Globus pallidus (tissue), 1 donor: ENCODE data around the gene ZNF71.

Experiments
- DNase-seq: peaks from one replicate; pipeline ENCODE4 v3.0.0-alpha.2; 2015; ENCODE audit warnings: low spot score

The ZNF71 gene

DNA sequence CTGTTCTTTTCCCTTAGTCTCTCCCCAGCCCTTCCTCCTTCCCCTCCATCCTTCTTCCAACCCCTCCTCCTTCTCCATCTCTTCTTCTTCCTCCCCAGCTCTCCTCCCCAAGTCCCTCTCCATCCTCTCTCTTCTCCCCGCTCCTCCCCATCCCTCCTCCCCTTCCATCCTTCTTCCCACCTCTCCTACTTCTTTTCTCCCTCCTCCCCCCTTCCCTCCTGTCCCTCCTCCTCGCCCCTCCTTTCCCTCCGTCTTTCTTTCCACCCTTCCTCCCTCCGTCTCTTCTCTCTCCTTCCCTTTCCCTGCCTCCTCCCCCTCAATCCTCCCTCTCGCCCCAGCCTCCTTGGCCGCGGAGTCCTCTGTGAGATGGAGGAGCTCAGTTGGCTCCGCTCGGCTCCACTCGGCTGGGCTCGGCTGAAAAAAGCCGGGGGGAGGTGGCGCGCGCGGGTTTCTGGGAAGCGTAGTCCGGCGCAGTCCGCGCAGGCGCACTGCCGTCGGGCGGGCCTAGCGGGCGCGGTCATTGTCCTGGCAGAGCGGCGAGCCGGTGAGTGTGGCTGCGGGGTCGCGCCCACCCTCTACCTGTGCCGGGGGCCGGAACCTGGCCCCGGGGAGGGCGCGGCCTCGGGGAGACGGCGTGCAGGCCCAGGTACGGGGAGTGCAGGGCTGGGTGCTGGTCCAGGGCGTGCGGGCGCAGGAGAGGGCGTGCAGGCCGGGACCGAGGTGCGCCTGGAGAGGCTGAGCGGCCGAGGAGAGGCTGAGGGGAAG, at the start of gene ZNF71:
ZNF71 (plus strand) TSS at position 520 of the 765 bp plus-strand sequence. CDS start 6,257 bp downstream, outside the sequence.
- DNase-seq = peak; percentile 81

DNA sequence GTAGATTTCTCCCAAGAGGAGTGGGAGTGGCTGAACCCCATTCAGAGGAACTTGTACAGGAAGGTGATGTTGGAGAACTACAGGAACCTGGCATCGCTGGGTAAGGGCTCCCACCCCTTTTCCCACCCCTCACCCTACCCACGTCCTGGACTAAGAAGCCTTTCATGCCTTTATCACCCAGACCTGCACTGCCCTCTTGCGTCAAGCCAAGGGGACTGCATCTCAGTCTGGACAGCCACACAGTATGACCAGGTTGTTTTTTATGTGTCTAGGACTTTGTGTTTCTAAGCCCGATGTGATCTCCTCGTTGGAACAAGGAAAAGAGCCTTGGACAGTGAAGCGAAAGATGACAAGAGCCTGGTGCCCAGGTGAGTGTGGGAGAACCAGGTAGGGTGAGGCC, 47.6 kb upstream of the ZNF71 start:
- DNase-seq = no peak

- DNase-seq = no peak
Measured at GRCh38 chr19:56554272-56554869, 40.7 kb upstream of the ZNF71 start.

DNA sequence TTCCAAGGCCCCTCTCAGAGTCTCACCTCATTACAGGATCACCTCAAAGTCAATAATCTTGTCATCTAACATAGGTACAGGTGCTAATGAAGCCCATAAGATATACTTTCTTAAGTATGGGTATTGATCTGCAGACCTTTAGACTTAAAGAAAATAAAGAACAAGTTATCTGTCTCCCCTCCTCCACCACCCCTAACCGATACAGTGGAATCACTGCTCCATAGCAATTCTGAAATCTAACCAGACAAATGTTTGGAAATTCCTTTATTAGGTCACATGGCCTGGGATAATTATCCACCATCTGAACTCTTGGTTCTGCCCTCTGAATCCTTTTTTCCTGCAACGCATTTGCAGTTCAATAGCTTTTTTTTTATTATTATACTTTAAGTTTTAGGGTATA, 32.3 kb upstream of the ZNF71 start:
- DNase-seq = no peak

DNA sequence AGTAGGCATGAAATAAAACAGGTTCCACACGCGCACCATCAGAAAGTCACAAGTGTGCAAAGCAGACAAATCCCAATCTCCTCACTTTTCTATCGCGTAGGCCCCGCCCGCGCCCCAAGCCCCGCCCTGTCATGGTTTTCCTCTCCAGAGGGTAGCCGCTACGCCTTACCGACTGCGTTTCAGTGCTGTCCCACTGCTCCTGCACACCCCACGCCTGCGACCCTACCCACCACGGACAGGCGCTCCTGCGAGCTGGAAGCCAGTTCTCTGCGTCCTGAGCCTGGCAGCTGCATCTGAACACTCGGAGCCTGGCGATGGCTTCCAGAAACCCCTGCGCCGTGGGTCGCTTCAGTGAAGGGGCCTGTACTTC, 28.2 kb upstream of the ZNF71 start:
- no peak for DNase-seq

GRCh38 chr19:56567274-56568120, 27.6 kb upstream of the ZNF71 start, which contains the start of gene ZNF470:
ZNF470 (plus strand) TSS chr19:56567468; CDS start chr19:56570312, 2,844 bp downstream.
- peak; percentile 92 for DNase-seq

GRCh38 chr19:56572589-56572988, 22.5 kb upstream of the ZNF71 start:
- DNase-seq = no peak

- DNase-seq = no peak
Measured at GRCh38 chr19:56573914-56574313, 21.2 kb upstream of the ZNF71 start.

GRCh38 chr19:56577719-56578602, 17.1 kb upstream of the ZNF71 start:
- no peak for DNase-seq

- DNase-seq = no peak
Measured at GRCh38 chr19:56594446-56594782, 688 bp upstream of the ZNF71 start.

GRCh38 chr19:56595548-56595899, 422 bp downstream of the ZNF71 start:
- DNase-seq = no peak

DNA sequence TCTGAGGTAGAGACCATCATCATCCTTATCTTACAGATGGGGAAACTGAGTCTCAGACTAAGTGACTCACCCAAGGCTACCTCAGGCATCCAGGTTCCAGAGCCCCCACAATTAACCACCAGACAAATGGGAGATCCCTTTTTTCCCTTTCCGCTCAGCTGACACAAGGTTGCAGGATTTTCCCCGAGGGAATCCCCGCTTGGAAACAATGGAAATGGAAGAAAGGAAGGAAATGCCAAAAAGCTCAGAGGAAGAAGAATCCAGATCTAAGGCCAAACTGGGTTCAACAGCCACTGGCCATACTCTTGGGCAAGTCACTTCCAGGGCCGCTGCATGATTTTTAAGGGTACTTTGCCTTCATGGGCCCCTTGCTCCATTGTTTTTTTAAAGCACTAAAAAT, 1.6 kb downstream of the ZNF71 start:
- no peak for DNase-seq

GRCh38 chr19:56597696-56598095, 2.6 kb downstream of the ZNF71 start:
- no peak for DNase-seq

DNA sequence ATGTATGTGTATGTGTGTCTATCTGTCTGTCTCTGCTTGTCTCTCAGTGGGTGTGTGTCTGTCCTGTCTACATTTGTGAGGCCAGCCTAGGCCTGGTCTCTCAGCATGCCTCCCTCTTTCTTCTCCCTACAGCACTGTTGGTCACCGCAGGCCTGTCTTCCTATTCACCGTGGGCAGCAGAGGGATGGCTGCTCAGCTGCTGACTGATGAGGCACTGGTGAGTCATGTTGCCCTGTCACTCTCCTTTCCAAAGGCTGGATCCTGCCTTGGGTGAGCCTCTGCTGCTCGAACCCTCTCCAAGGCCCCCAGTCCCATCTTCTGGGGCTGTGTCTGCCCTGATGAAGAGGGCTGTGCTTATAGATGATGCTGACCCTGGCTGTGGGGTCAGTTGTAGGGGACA, 6.3 kb downstream of the ZNF71 start:
- DNase-seq = no peak

GRCh38 chr19:56603829-56604228, 8.7 kb downstream of the ZNF71 start:
- DNase-seq = peak; percentile 49

DNA sequence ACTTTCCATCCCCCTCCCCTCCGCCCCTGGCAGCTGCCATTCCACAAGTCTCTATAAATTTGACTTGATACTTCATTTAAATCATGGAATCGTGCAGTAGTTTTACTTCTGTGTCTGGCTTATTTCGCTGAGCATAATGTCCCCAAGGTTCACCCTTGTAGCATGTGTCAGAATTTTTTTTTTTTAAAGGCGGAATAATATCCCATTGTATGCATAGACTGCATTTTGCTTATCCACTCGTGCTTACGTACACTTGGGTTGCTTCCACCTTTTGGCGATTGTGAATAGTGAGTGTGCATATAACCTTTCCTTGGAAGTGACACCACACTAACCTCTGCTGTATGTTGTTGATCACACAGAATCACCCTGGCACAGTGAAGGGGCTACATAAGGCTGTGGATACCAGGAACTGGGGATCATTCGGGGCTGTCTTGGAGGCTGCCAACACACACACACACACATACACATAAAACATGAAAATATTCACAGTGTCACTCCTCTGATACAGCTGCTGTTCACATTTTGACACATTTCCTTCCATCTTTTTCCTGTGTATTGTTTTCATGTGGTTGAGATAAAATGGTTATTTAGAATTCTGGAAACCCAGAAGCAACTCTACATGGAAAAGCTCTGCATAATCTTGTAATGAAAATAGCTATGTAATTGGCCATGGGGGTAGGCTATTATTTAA, 13.3 kb downstream of the ZNF71 start:
- DNase-seq = no peak

- no peak for DNase-seq
Measured at GRCh38 chr19:56611288-56611687, 16.2 kb downstream of the ZNF71 start.

GRCh38 chr19:56612737-56613136, 17.6 kb downstream of the ZNF71 start:
- DNase-seq = no peak

- DNase-seq = no peak
Measured at GRCh38 chr19:56613639-56614038, 18.5 kb downstream of the ZNF71 start.

DNA sequence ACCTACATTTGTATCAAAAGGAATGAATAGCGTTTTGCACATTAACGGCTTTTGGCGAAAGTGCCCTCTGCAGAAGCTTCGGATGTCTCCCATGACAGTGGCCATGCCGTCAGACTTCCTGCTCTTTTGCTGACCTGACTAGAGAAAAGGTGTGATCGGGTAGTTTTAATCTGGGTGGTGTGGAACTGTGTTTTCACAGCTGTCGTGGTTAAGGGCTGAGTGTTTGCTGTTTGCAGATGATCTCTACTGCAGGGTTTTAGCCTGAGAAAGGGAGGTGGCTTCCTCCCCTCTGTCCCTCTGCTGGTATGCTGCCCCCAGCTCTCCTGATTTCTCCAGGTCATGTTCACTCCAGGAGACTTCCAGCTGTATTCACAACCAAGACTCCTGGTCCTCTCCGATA, 22.4 kb downstream of the ZNF71 start:
- no peak for DNase-seq

DNA sequence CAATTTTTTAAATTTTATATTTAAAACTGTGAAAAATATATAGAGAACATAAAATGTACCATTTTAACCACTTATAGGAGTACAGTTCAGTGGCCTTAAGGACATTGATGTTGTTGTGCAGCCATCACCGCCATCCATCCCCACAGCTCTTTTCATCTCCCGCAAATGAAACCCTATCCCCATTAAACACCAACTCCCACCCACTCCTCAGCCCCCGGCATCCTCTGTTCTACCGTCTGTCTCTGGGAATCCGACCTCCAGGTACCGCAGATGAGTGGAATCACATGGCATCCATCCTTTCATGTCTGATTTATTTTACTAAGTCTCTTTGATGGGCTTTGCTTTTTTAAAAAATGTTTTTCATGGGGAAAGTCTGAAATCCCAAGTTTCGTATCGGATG, 24.0 kb downstream of the ZNF71 start:
- no peak for DNase-seq
